H1 (cell line): ENCODE measurements around the gene TMEM40. TPM values are rescaled to one million over a fixed set of nuclear protein-coding genes. Genes with fewer than 3 reads are reported as not detected.
A peak's percentile ranks its signal among the peaks of the same experiment; 100 is the strongest.

ENCODE experiments used
- CTCF ChIA-PET: fragments of 300-600 bp; sonication (Branson Sonifier 250); formaldehyde crosslinking; loops from one replicate; lab custom pipeline; 2021; ENCODE audit not compliant: partially characterized antibody; lab: Charles Lee
- POLR2A ChIA-PET: fragments of 300-600 bp; sonication (Branson Sonifier 250); formaldehyde crosslinking; loops from one replicate; lab custom pipeline; 2021; ENCODE audit warnings: inconsistent platforms; ENCODE audit not compliant: partially characterized antibody; lab: Charles Lee
- DNase-seq, 2 experiments: peaks; one replicate each; pipeline versions ENCODE4 v3.0.0 to v3.0.0-alpha.2; 2010 to 2022; ENCODE audit warnings: low spot score in 2 of 2, low read depth in 1 of 2, mixed read lengths in 1 of 2
- FAIRE-seq: peaks from 2 replicates; lab custom pipeline; 2011; peaks lifted over from hg19 to GRCh38; lab: Jason Lieb, UNC
- H2AFZ ChIP-seq: 2 replicates; pipeline ENCODE4 v1.8.1; 2012; ENCODE audit warnings: low read length, inconsistent platforms
- H2AK5ac ChIP-seq: 2 replicates; pipeline ENCODE4 v1.6.1; 2013; ENCODE audit warnings: low read depth, low read length
- H2BK120ac ChIP-seq: replicated peaks from 2 replicates; pipeline ENCODE3; 2013; ENCODE audit warnings: low read depth, low read length, inconsistent platforms
- H2BK12ac ChIP-seq: 2 replicates; pipeline ENCODE4 v1.6.1; 2013; ENCODE audit warnings: low read depth, low read length
- H2BK15ac ChIP-seq: 2 replicates; pipeline ENCODE4 v1.6.1; 2013; ENCODE audit warnings: low read length
- H2BK20ac ChIP-seq: 2 replicates; pipeline ENCODE4 v1.6.1; 2013; ENCODE audit warnings: low read length
- H2BK5ac ChIP-seq: 2 replicates; pipeline ENCODE4 v1.6.1; 2013; ENCODE audit warnings: low read depth, low read length
- H3K14ac ChIP-seq: 2 replicates; pipeline ENCODE4 v1.6.1; 2013; ENCODE audit warnings: inconsistent platforms; ENCODE audit not compliant: insufficient read length
- H3K18ac ChIP-seq: 2 replicates; pipeline ENCODE4 v1.6.1; 2013; ENCODE audit warnings: low read length; ENCODE audit errors: extremely low read depth
- H3K23ac ChIP-seq: 2 replicates; pipeline ENCODE4 v1.6.1; 2013; ENCODE audit warnings: inconsistent platforms; ENCODE audit not compliant: insufficient read length
- H3K23me2 ChIP-seq: 2 replicates; pipeline ENCODE4 v1.6.1; 2013; ENCODE audit warnings: low read depth, low read length
- H3K27ac ChIP-seq: 2 replicates; pipeline ENCODE4 v1.6.1; 2011; ENCODE audit warnings: low read depth, low read length, inconsistent platforms
- H3K27me3 ChIP-seq, 4 experiments: replicated peaks in 1 of 4; 1 replicate in 1 of 4; 2 replicates in 3 of 4; pipeline versions ENCODE4 v1.6.1 to v1.8.1; 2011 to 2013; ENCODE audit warnings: low read length in 3 of 4, mild to moderate bottlenecking in 3 of 4, inconsistent platforms in 2 of 4, mixed read lengths in 2 of 4, moderate library complexity in 1 of 4; ENCODE audit not compliant: control insufficient read depth in 3 of 4, insufficient read depth in 3 of 4; ENCODE audit errors: extremely low read depth in 1 of 4
- H3K36me3 ChIP-seq, 4 experiments: 2 replicates each; pipeline versions ENCODE4 v1.6.1 to v1.8.1; 2011 to 2013; ENCODE audit warnings: mild to moderate bottlenecking in 4 of 4, low read length in 3 of 4, moderate library complexity in 2 of 4, control low read depth in 1 of 4, inconsistent platforms in 1 of 4; ENCODE audit not compliant: insufficient read depth in 4 of 4, control insufficient read depth in 2 of 4
- H3K4ac ChIP-seq: replicated peaks from 2 replicates; pipeline ENCODE3; 2013; ENCODE audit warnings: low read length, low read depth, mixed read lengths, inconsistent platforms; ENCODE audit not compliant: insufficient read length
- H3K4me1 ChIP-seq, 4 experiments: replicated peaks in 1 of 4; 1 replicate in 1 of 4; 2 replicates in 3 of 4; pipeline versions ENCODE4 v1.6.1 to v1.8.1; 2011 to 2013; ENCODE audit warnings: low read length in 3 of 4, inconsistent platforms in 2 of 4, mixed read lengths in 1 of 4; ENCODE audit not compliant: insufficient read depth in 4 of 4, control insufficient read depth in 3 of 4
- H3K4me2 ChIP-seq, 2 experiments: 2 replicates each; pipeline versions ENCODE4 v1.6.1 to v1.8.1; 2011 to 2013; ENCODE audit warnings: low read depth in 2 of 2, low read length in 2 of 2, control low read depth in 1 of 2, inconsistent platforms in 1 of 2, mild to moderate bottlenecking in 1 of 2; ENCODE audit not compliant: insufficient read depth in 1 of 2
- H3K4me3 ChIP-seq, 4 experiments: fragments of 200-600, 300-600 bp in 1 of 4; sonication (generic), shearing (Covaris generic), sonication (Bioruptor Twin) in 1 of 4; 2 replicates each; pipeline versions ENCODE4 v1.5.1 to v1.8.1; 2011 to 2016; ENCODE audit warnings: low read length in 4 of 4, low read depth in 3 of 4, control low read depth in 2 of 4, inconsistent platforms in 2 of 4, mild to moderate bottlenecking in 2 of 4, mixed read lengths in 1 of 4, moderate library complexity in 1 of 4; ENCODE audit not compliant: insufficient read depth in 2 of 4; ENCODE audit errors: extremely low read depth in 1 of 4
- H3K56ac ChIP-seq: replicated peaks from 2 replicates; pipeline ENCODE3; 2013; ENCODE audit warnings: low read depth, mild to moderate bottlenecking, mixed read lengths, low read length, inconsistent platforms; ENCODE audit not compliant: insufficient read length
- H3K79me1 ChIP-seq: 2 replicates; pipeline ENCODE4 v1.6.1; 2013; ENCODE audit warnings: low read depth, low read length, control low read depth
- H3K79me2 ChIP-seq, 2 experiments: 2 replicates each; pipeline versions ENCODE4 v1.6.1 to v1.8.1; 2012 to 2013; ENCODE audit warnings: low read length in 2 of 2, mild to moderate bottlenecking in 2 of 2, inconsistent platforms in 1 of 2; ENCODE audit not compliant: insufficient read depth in 2 of 2, control insufficient read depth in 1 of 2
- H3K9ac ChIP-seq, 4 experiments: replicated peaks in 1 of 4; 1 replicate in 1 of 4; 2 replicates in 3 of 4; pipeline versions ENCODE4 v1.6.1 to v1.8.1; 2011 to 2013; ENCODE audit warnings: low read depth in 3 of 4, low read length in 3 of 4, control low read depth in 2 of 4, mild to moderate bottlenecking in 2 of 4, moderate library complexity in 2 of 4, inconsistent platforms in 1 of 4; ENCODE audit errors: extremely low read depth in 1 of 4
- H3K9me3 ChIP-seq, 2 experiments: 2 replicates each; pipeline versions ENCODE4 v1.6.1 to v1.8.1; 2012 to 2013; ENCODE audit warnings: mild to moderate bottlenecking in 2 of 2, moderate library complexity in 2 of 2, control low read depth in 1 of 2, inconsistent platforms in 1 of 2, low read depth in 1 of 2, low read length in 1 of 2, mixed read lengths in 1 of 2; ENCODE audit not compliant: insufficient read depth in 2 of 2
- H4K20me1 ChIP-seq, 2 experiments: replicated peaks in 1 of 2; 2 replicates each; pipeline versions ENCODE3 to v1.8.1; 2011 to 2013; ENCODE audit warnings: inconsistent platforms in 2 of 2, low read length in 2 of 2, mild to moderate bottlenecking in 1 of 2; ENCODE audit not compliant: insufficient read depth in 2 of 2, control insufficient read depth in 1 of 2
- H4K5ac ChIP-seq: 2 replicates; pipeline ENCODE4 v1.6.1; 2013; ENCODE audit warnings: low read length, low read depth, mixed read lengths, inconsistent platforms; ENCODE audit not compliant: insufficient read length
- H4K8ac ChIP-seq: 2 replicates; pipeline ENCODE4 v1.8.0; 2013; ENCODE audit warnings: mild to moderate bottlenecking, moderate library complexity, low read length, inconsistent platforms; ENCODE audit not compliant: insufficient read depth; ENCODE audit errors: extremely low read depth
- H4K91ac ChIP-seq: replicated peaks from 2 replicates; pipeline ENCODE3; 2013; ENCODE audit warnings: low read length, mixed read lengths, inconsistent platforms; ENCODE audit not compliant: insufficient read length
- CBX5 ChIP-seq: fragments of 300-800, 300-1000 bp; sonication (generic); IDR thresholded peaks from 2 replicates; pipeline ENCODE4 v1.7.1; 2016; ENCODE audit warnings: antibody characterized with exemption, low read length, low read depth
- CEBPB ChIP-seq: IDR thresholded peaks from 2 replicates; pipeline ENCODE4 v1.6.1; 2012; ENCODE audit warnings: low read depth, low read length
- WGBS, 2 experiments: shearing (Covaris generic) in 1 of 2; methylation state at CpG; one replicate each; pipeline versions ENCODE4 v1.1.6 to v1.1.7; 2013 to 2015; ENCODE audit warnings: low lambda C conversion rate in 2 of 2, mixed read lengths in 2 of 2, inconsistent platforms in 1 of 2, low coverage in 1 of 2, missing lambda C conversion rate in 1 of 2; ENCODE audit not compliant: insufficient replicate concordance in 2 of 2, insufficient coverage in 1 of 2, insufficient read length in 1 of 2; ENCODE audit errors: extremely low coverage in 1 of 2, missing lambda C conversion rate in 1 of 2; 5-methylcytosine and 5-hydroxymethylcytosine counted together
- polyA plus RNA-seq, 7 experiments: library from polyadenylated mRNA; depleted of rRNA in 3 of 7; stranded (reverse) in 5 of 7; unstranded in 2 of 7; fragments of >200 nt in 5 of 7; fragments of 200-250 nt in 2 of 7; gene quantifications; 1 replicate in 5 of 7; 2 replicates in 1 of 7; 4 replicates in 1 of 7; pipeline versions ENCODE4 v1.2.1 to v1.2.3, GENCODE V29; 2011 to 2013; ENCODE audit warnings: missing spikeins in 2 of 7, mixed read lengths in 2 of 7
- total RNA-seq: library from RNA; stranded (reverse); fragmentation: NEBNext Ultra II Directional; extraction: Animal tissue kit (Norgen Biotek cat#: 25700); gene quantifications from 2 replicates; pipeline ENCODE4 v1.2.1, GENCODE V29; 2021

Gene TMEM40
- total and polyA plus RNA-seq, 2 of the 8 experiments (the other 6 are each of a cell fraction or from before 2014, with no cell fraction given) = 0.18 TPM; not detected in 1

GRCh38 chr3:12756175-12756574, 2.9 kb downstream of the TMEM40 start:
- no peak overlapping the region for H2AFZ ChIP-seq
- no peak overlapping the region for H3K9ac ChIP-seq
- H2BK20ac ChIP-seq = no peak overlapping the region
- H3K18ac ChIP-seq = no peak overlapping the region
- no peaks in the 10 kb centered on the region for H3K9me3 ChIP-seq
- CTCF ChIA-PET = interaction anchor here (4.5 kb wide), 1 partner anchor 32 kb away, joined by 29 read pairs; no protein-coding TSS in a partner anchor
- no peaks in the 10 kb centered on the region for H3K79me1 ChIP-seq
- no peak overlapping the region for H3K27ac ChIP-seq
- H3K79me2 ChIP-seq = no peaks in the 10 kb centered on the region
- no peak overlapping the region for H3K23ac ChIP-seq
- POLR2A ChIA-PET = interaction anchor here (1.4 kb wide), 1 partner anchor 76 kb away, joined by 3 read pairs; no protein-coding TSS in a partner anchor
- H3K14ac ChIP-seq = no peak overlapping the region
- no peak overlapping the region for H2BK5ac ChIP-seq
- H3K4me1 ChIP-seq = peaks cover 0 to 12% (median 7%) of the 10 kb centered on the region in 4 experiments; a peak in 5 of 7 replicates
- no peak overlapping the region for H2AK5ac ChIP-seq
- no peak overlapping the region for H4K5ac ChIP-seq
- no peak overlapping the region for H3K4me3 ChIP-seq
- no peak overlapping the region for H3K56ac ChIP-seq
- H4K8ac ChIP-seq = no peak overlapping the region
- no peak for FAIRE-seq
- no peak overlapping the region for H4K91ac ChIP-seq
- H3K36me3 ChIP-seq = no peaks in the 10 kb centered on the region
- H4K20me1 ChIP-seq = no peaks in the 10 kb centered on the region
- no peak overlapping the region for H2BK120ac ChIP-seq
- peaks cover 3% of the 10 kb centered on the region; the same call in 1 of the 2 replicates for H3K23me2 ChIP-seq
- H2BK15ac ChIP-seq = no peak overlapping the region
- no peak overlapping the region for H2BK12ac ChIP-seq
- H3K4ac ChIP-seq = no peak overlapping the region
- no peaks in the 10 kb centered on the region for H3K27me3 ChIP-seq
- WGBS, 2 experiments = 88% methylated on average over 4 of the region's 4 CpGs; no CpG with 5 or more reads in 1 of the 2 experiments
- TF ChIP-seq CBX5 = no peak
- TF ChIP-seq CEBPB = peak; percentile 43; the same call in 1 of the 2 replicates
- no peak overlapping the region for H3K4me2 ChIP-seq
- no peak for DNase-seq
